NCI-H1694 (cell line): Measurements from ENCODE around the gene PEX7.
A peak's percentile ranks its signal among the peaks of the same experiment; 100 is the strongest.
"Not testable (repeated sequence)": the region's sequence is repeated elsewhere in the genome, so short reads cannot be mapped to it uniquely, and the experiment has no call there.

Experiments used
- DNase-seq: peaks from one replicate; lab custom pipeline; 2025; lab: John Stamatoyannopoulos, UW

Gene PEX7

GRCh38 chr6:136840276-136841001, 18.0 kb downstream of the PEX7 start:
- no peak for DNase-seq

- no peak for DNase-seq
Observed at GRCh38 chr6:136843210-136843609, 20.8 kb downstream of the PEX7 start.

GRCh38 chr6:136846046-136846445, 23.7 kb downstream of the PEX7 start:
- DNase-seq, result peak; percentile 24

- not testable (repeated sequence) for DNase-seq
Observed at GRCh38 chr6:136846477-136846876, 24.1 kb downstream of the PEX7 start.

- not testable (repeated sequence) for DNase-seq
Observed at GRCh38 chr6:136849979-136850563, 27.7 kb downstream of the PEX7 start.

- DNase-seq, result no peak
Observed at GRCh38 chr6:136859430-136859829, 37.0 kb downstream of the PEX7 start.

GRCh38 chr6:136860043-136860442, 37.7 kb downstream of the PEX7 start:
- DNase-seq, result no peak

- DNase-seq, result no peak
Observed at GRCh38 chr6:136862662-136863061, 40.3 kb downstream of the PEX7 start.

GRCh38 chr6:136863752-136864151, 41.4 kb downstream of the PEX7 start:
- DNase-seq, result no peak

GRCh38 chr6:136864676-136865075, 42.3 kb downstream of the PEX7 start:
- DNase-seq, result no peak

GRCh38 chr6:136866872-136867416, 44.6 kb downstream of the PEX7 start:
- DNase-seq, result no peak

GRCh38 chr6:136869451-136869850, 47.1 kb downstream of the PEX7 start:
- DNase-seq, result no peak

- DNase-seq, result no peak
Observed at GRCh38 chr6:136873748-136874147, 51.4 kb downstream of the PEX7 start.

GRCh38 chr6:136876469-136876868, 54.1 kb downstream of the PEX7 start:
- DNase-seq, result not testable (repeated sequence)

- DNase-seq, result no peak
Observed at GRCh38 chr6:136880748-136881460, 58.5 kb downstream of the PEX7 start.

- no peak for DNase-seq
Observed at GRCh38 chr6:136886091-136886490, 63.7 kb downstream of the PEX7 start.

- no peak for DNase-seq
Observed at GRCh38 chr6:136887953-136888352, 65.6 kb downstream of the PEX7 start.

GRCh38 chr6:136889271-136890193, 67.1 kb downstream of the PEX7 start:
- no peak for DNase-seq

- DNase-seq, result no peak
Observed at GRCh38 chr6:136890194-136890839, 67.9 kb downstream of the PEX7 start.

- no peak for DNase-seq
Observed at GRCh38 chr6:136890986-136891385, 68.6 kb downstream of the PEX7 start.

GRCh38 chr6:136893187-136893586, 70.8 kb downstream of the PEX7 start:
- no peak for DNase-seq
